Subcutaneous abdominal adipose tissue (tissue), 5 donors: Measurements from ENCODE around the gene SLC16A7.

Source experiments
- H3K27ac ChIP-seq: one replicate; pipeline ENCODE4 v1.7.0; 2013; ENCODE audit warnings: low read depth, mild to moderate bottlenecking, inconsistent platforms, low read length, moderate library complexity
- H3K27me3 ChIP-seq, 5 donors: one replicate each; pipeline ENCODE4 v1.7.0; 2013; ENCODE audit warnings: low read length in 5 of 5, inconsistent platforms in 1 of 5; ENCODE audit not compliant: control insufficient read depth in 5 of 5, insufficient read depth in 4 of 5
- H3K36me3 ChIP-seq, 5 donors: one replicate each; pipeline ENCODE4 v1.7.0; 2013; ENCODE audit warnings: low read length in 5 of 5; ENCODE audit not compliant: control insufficient read depth in 5 of 5, insufficient read depth in 5 of 5
- H3K4me1 ChIP-seq, 5 donors: one replicate each; pipeline ENCODE4 v1.7.0; 2013; ENCODE audit warnings: low read length in 5 of 5, mild to moderate bottlenecking in 3 of 5, moderate library complexity in 1 of 5; ENCODE audit not compliant: control insufficient read depth in 5 of 5, insufficient read depth in 5 of 5
- H3K4me3 ChIP-seq, 5 donors: one replicate each; pipeline ENCODE4 v1.7.0; 2013; ENCODE audit warnings: low read length in 5 of 5, low read depth in 1 of 5
- H3K9ac ChIP-seq, 5 donors: one replicate each; pipeline ENCODE4 v1.7.0; 2013; ENCODE audit warnings: low read length in 5 of 5, mild to moderate bottlenecking in 4 of 5, moderate library complexity in 3 of 5
- H3K9me3 ChIP-seq, 5 donors: one replicate each; pipeline ENCODE4 v1.7.0; 2013; ENCODE audit warnings: low read length in 5 of 5; ENCODE audit not compliant: control insufficient read depth in 5 of 5
- donor health status: healthy.
- donor health status: healthy.
- donor health status: healthy.
- donor health status: healthy.
- donor health status: healthy.

SLC16A7 gene, protein sequence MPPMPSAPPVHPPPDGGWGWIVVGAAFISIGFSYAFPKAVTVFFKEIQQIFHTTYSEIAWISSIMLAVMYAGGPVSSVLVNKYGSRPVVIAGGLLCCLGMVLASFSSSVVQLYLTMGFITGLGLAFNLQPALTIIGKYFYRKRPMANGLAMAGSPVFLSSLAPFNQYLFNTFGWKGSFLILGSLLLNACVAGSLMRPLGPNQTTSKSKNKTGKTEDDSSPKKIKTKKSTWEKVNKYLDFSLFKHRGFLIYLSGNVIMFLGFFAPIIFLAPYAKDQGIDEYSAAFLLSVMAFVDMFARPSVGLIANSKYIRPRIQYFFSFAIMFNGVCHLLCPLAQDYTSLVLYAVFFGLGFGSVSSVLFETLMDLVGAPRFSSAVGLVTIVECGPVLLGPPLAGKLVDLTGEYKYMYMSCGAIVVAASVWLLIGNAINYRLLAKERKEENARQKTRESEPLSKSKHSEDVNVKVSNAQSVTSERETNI

GRCh38 chr12:59595883-59596540 lies at the start of gene SLC16A7:
TSS of gene SLC16A7 (plus strand) at chr12:59596029. CDS start at chr12:59704802, 108,773 bp downstream.
- peaks cover 2 to 35% (median 10%) of the 10 kb centered on the region in 5 donors for H3K4me1 ChIP-seq
- peak within 1 kb of the TSS; percentile 81 to 96 (median 91) for H3K4me3 ChIP-seq

DNA sequence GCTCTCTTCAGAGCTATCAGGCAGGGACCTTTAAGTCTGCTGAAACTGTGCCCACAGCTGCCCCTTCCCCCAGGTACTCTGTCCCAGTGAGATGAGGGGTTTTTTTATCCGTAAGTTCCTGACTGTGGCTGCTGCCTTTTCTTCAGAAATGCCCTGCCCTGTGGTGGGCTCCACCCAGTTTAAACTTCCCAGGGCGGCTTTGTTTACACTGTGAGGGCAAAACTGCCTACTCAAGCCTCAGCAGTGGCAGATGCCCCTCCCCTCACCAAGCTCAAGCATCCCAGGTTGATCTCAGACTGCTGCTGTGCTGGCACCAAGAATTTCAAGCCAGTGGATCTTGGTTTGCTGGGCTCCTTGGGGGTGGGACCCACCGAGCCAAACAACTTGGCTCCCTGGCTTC lies 46.9 kb upstream of the SLC16A7 start:
- Histone ChIP-seq H3K27ac (no peak overlapping the region), H3K9ac (no peak overlapping the region), H3K4me3 (no peak overlapping the region), H3K9me3 (no peaks in the 10 kb centered on the region), H3K36me3 (no peaks in the 10 kb centered on the region), H3K27me3 (no peaks in the 10 kb centered on the region), H3K4me1 (no peaks in the 10 kb centered on the region)

More at GRCh38 chr12:59595883-59596540, at the start of gene SLC16A7:
- Histone ChIP-seq H3K9me3 (no peaks in the 10 kb centered on the region), H3K27ac (peak within 1 kb of the TSS; percentile 93), H3K9ac (peak within 1 kb of the TSS; percentile 73 to 98 (median 94)), H3K27me3 (no peaks in the 10 kb centered on the region), H3K36me3 (no peaks in the 10 kb centered on the region)

DNA sequence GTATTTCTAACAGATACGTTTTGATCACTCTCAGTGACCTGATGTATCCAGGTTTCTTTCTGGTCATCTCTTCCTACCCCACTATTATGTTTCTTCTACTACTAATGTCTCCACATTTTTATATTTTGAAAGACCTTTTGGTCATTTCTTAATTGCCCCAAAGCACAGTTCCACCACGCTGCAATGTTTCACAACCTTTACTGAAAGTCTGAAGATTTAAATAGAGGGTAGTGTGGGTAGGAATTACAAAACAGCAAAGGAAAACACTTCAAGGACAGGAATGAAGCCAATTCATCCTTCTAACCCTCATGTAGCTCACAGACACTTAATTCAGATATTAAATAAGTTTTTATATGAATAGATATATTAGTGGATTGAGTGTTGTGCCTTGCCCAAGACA lies 36.1 kb upstream of the SLC16A7 start:
- H3K27me3 ChIP-seq: no peaks in the 10 kb centered on the region
- no peaks in the 10 kb centered on the region for H3K36me3 ChIP-seq
- peaks cover 0 to 3% (median 0%) of the 10 kb centered on the region in 5 donors for H3K4me1 ChIP-seq
- no peaks in the 10 kb centered on the region for H3K9me3 ChIP-seq
- no peak overlapping the region for H3K27ac ChIP-seq
- no peak overlapping the region for H3K9ac ChIP-seq
- no peak overlapping the region for H3K4me3 ChIP-seq

- H3K36me3 ChIP-seq: no peaks in the 10 kb centered on the region
- H3K4me1 ChIP-seq: peaks cover 0 to 7% (median 0%) of the 10 kb centered on the region in 5 donors
- H3K9me3 ChIP-seq: no peaks in the 10 kb centered on the region
- no peak overlapping the region for H3K9ac ChIP-seq
- no peak overlapping the region for H3K27ac ChIP-seq
- no peak overlapping the region for H3K4me3 ChIP-seq
- H3K27me3 ChIP-seq: no peaks in the 10 kb centered on the region
Measured at GRCh38 chr12:59570145-59570544, 25.7 kb upstream of the SLC16A7 start.

- Histone ChIP-seq H3K4me3 (no peak overlapping the region), H3K36me3 (no peaks in the 10 kb centered on the region), H3K27ac (no peak overlapping the region), H3K4me1 (peaks cover 0 to 7% (median 0%) of the 10 kb centered on the region in 5 donors), H3K27me3 (no peaks in the 10 kb centered on the region), H3K9me3 (no peaks in the 10 kb centered on the region), H3K9ac (no peak overlapping the region)
Measured at GRCh38 chr12:59574406-59574805, 21.4 kb upstream of the SLC16A7 start.

- Histone ChIP-seq H3K36me3 (no peaks in the 10 kb centered on the region), H3K27me3 (no peaks in the 10 kb centered on the region), H3K4me3 (no peak overlapping the region), H3K9me3 (no peaks in the 10 kb centered on the region), H3K9ac (no peak overlapping the region), H3K27ac (no peak overlapping the region), H3K4me1 (peaks cover 0 to 7% (median 0%) of the 10 kb centered on the region in 5 donors)
Measured at GRCh38 chr12:59575826-59576225, 20.0 kb upstream of the SLC16A7 start.

GRCh38 chr12:59578254-59578653 lies 17.6 kb upstream of the SLC16A7 start:
- H3K27ac ChIP-seq: no peak overlapping the region
- H3K36me3 ChIP-seq: no peaks in the 10 kb centered on the region
- no peaks in the 10 kb centered on the region for H3K27me3 ChIP-seq
- H3K4me1 ChIP-seq: peaks cover 0 to 7% (median 0%) of the 10 kb centered on the region in 5 donors
- H3K9me3 ChIP-seq: no peaks in the 10 kb centered on the region
- H3K9ac ChIP-seq: no peak overlapping the region
- no peak overlapping the region for H3K4me3 ChIP-seq

- no peak overlapping the region for H3K27ac ChIP-seq
- H3K4me1 ChIP-seq: peaks cover 0 to 4% (median 0%) of the 10 kb centered on the region in 5 donors
- no peak overlapping the region for H3K4me3 ChIP-seq
- no peaks in the 10 kb centered on the region for H3K36me3 ChIP-seq
- H3K9ac ChIP-seq: no peak overlapping the region
- no peaks in the 10 kb centered on the region for H3K27me3 ChIP-seq
- H3K9me3 ChIP-seq: no peaks in the 10 kb centered on the region
Measured at GRCh38 chr12:59579631-59580030, 16.2 kb upstream of the SLC16A7 start.

DNA sequence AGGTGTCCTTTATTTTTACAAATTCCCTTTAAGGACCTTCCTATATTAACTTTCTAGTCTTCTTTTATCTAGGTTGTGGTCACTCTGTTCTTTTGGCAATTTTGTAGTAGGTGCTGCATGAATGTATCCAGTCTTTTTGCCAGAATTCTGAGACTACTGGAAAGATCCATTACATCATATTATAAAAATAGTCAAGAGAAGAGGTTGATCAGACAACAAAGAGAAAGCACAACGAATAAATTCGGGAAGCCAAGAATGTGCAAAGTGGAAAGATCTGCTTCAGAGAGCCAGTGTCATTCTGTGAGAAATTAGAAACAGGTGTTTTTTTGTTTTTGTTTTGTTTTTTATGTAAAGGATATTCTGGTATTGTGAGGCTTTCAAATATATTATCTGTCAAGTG lies 15.8 kb upstream of the SLC16A7 start:
- H3K9me3 ChIP-seq: no peaks in the 10 kb centered on the region
- no peak overlapping the region for H3K4me3 ChIP-seq
- H3K27me3 ChIP-seq: no peaks in the 10 kb centered on the region
- peaks cover 0 to 1% (median 0%) of the 10 kb centered on the region in 5 donors for H3K4me1 ChIP-seq
- H3K27ac ChIP-seq: no peak overlapping the region
- H3K9ac ChIP-seq: no peak overlapping the region
- no peaks in the 10 kb centered on the region for H3K36me3 ChIP-seq
